Neural cell (in vitro differentiated cells): ENCODE data around the gene FETUB. TPM values are rescaled to one million over a fixed set of nuclear protein-coding genes. Genes with fewer than 3 reads are reported as not detected.

Experiments
- H2AFZ ChIP-seq: fragments of 200-600, 300-800 bp; sonication (generic), shearing (Covaris generic); 2 replicates; pipeline ENCODE4 v1.6.0; 2014; ENCODE audit warnings: low read depth, mild to moderate bottlenecking, antibody characterized with exemption, low read length, moderate library complexity
- H3F3A ChIP-seq: fragments of 200-600 bp; shearing (Covaris generic); 2 replicates; pipeline ENCODE4 v1.6.1; 2016; ENCODE audit warnings: mild to moderate bottlenecking, moderate library complexity, mixed read lengths, antibody characterized with exemption, low read length; ENCODE audit not compliant: insufficient read depth, poor library complexity, severe bottlenecking
- H3K27ac ChIP-seq: fragments of 200-600, 300-800 bp; sonication (generic), shearing (Covaris generic); 2 replicates; pipeline ENCODE4 v1.5.1; 2014; ENCODE audit warnings: mild to moderate bottlenecking, low read length, moderate library complexity
- H3K27me3 ChIP-seq: fragments of 300-800, 200-600 bp; sonication (generic), shearing (Covaris generic); 2 replicates; pipeline ENCODE4 v1.6.0; 2014; ENCODE audit warnings: mild to moderate bottlenecking, low read depth, low read length, moderate library complexity; ENCODE audit not compliant: insufficient read depth
- H3K36me3 ChIP-seq: fragments of 300-800, 200-600 bp; sonication (generic), shearing (Covaris generic); 2 replicates; pipeline ENCODE4 v1.5.1; 2014; ENCODE audit warnings: mild to moderate bottlenecking, antibody characterized with exemption, low read length, moderate library complexity; ENCODE audit not compliant: insufficient read depth
- H3K4me2 ChIP-seq: fragments of 300-800, 200-600 bp; sonication (generic), shearing (Covaris generic); 2 replicates; pipeline ENCODE4 v1.6.0; 2014; ENCODE audit warnings: mild to moderate bottlenecking, low read length
- H3K4me3 ChIP-seq: fragments of 300-800, 200-600 bp; sonication (generic), shearing (Covaris generic); 2 replicates; pipeline ENCODE4 v1.5.1; 2014; ENCODE audit warnings: mild to moderate bottlenecking, low read length, moderate library complexity
- H3K79me2 ChIP-seq: fragments of 200-600 bp; shearing (Covaris generic); replicated peaks from 2 replicates; pipeline ENCODE4 v1.6.0; 2014; ENCODE audit warnings: mild to moderate bottlenecking, low read length, moderate library complexity; ENCODE audit not compliant: insufficient read depth
- H3K9ac ChIP-seq: fragments of 300-800, 200-600 bp; sonication (generic), shearing (Covaris generic); 2 replicates; pipeline ENCODE4 v1.6.1; 2016; ENCODE audit warnings: mild to moderate bottlenecking, low read length, mixed read lengths
- H3K9me2 ChIP-seq: fragments of 200-600 bp; shearing (Covaris generic); 2 replicates; pipeline ENCODE4 v1.6.1; 2016; ENCODE audit warnings: mild to moderate bottlenecking, low read length, mixed read lengths; ENCODE audit not compliant: insufficient read depth
- H3K9me3 ChIP-seq: fragments of 200-600, 300-800 bp; sonication (generic), shearing (Covaris generic); 2 replicates; pipeline ENCODE4 v1.6.1; 2016; ENCODE audit warnings: mild to moderate bottlenecking, mixed run types, low read length, moderate library complexity, mixed read lengths
- H4K20me1 ChIP-seq: fragments of 200-600 bp; shearing (Covaris generic); 2 replicates; pipeline ENCODE4 v1.6.1; 2016; ENCODE audit warnings: mild to moderate bottlenecking, mixed run types; ENCODE audit not compliant: insufficient read depth
- EP300 ChIP-seq: fragments of 450-650 bp; conservative IDR thresholded peaks from 2 replicates; pipeline ENCODE4 v1.6.1; 2014; ENCODE audit warnings: antibody characterized with exemption, mild to moderate bottlenecking, moderate library complexity; ENCODE audit not compliant: poor library complexity, severe bottlenecking
- EZH2 ChIP-seq: fragments of 200-600, 300-800 bp; shearing (Covaris generic), sonication (generic); IDR thresholded peaks from 2 replicates; pipeline ENCODE4 v1.6.1; 2014; ENCODE audit warnings: antibody characterized with exemption, low read length, borderline replicate concordance, mild to moderate bottlenecking; ENCODE audit not compliant: insufficient read depth, poor library complexity, severe bottlenecking
- MXI1 ChIP-seq: fragments of 450-650 bp; conservative IDR thresholded peaks from 2 replicates; pipeline ENCODE4 v1.6.1; 2014; ENCODE audit warnings: antibody characterized with exemption, mild to moderate bottlenecking; ENCODE audit not compliant: poor library complexity, severe bottlenecking
- POLR2AphosphoS5 ChIP-seq: IDR thresholded peaks from 2 replicates; pipeline ENCODE4 v1.6.1; 2012
- RAD21 ChIP-seq: fragments of 450-650 bp; conservative IDR thresholded peaks from 2 replicates; pipeline ENCODE4 v1.6.1; 2014; ENCODE audit warnings: antibody characterized with exemption, mild to moderate bottlenecking, moderate library complexity
- SMC3 ChIP-seq: fragments of 450-650 bp; conservative IDR thresholded peaks from 2 replicates; pipeline ENCODE4 v1.6.1; 2014; ENCODE audit warnings: antibody characterized with exemption, mild to moderate bottlenecking, moderate library complexity; ENCODE audit not compliant: poor library complexity
- TAF1 ChIP-seq: IDR thresholded peaks from 2 replicates; pipeline ENCODE4 v1.6.1; 2012; ENCODE audit warnings: low read depth
- polyA plus RNA-seq: library from polyadenylated mRNA; depleted of rRNA; stranded (reverse); fragments of >200 nt; gene quantifications from 2 replicates; pipeline ENCODE4 v1.2.3, GENCODE V29; 2014
- TF ChIP-seq, protein P1 (sequence below): IDR thresholded peaks from 2 replicates; pipeline ENCODE4 v1.6.1; 2012; ENCODE audit warnings: borderline replicate concordance
- TF ChIP-seq, protein P2 (sequence below): fragments of 450-650 bp; IDR thresholded peaks from 2 replicates; pipeline ENCODE4 v1.5.1; 2014; ENCODE audit warnings: antibody characterized with exemption, mild to moderate bottlenecking, moderate library complexity; ENCODE audit not compliant: poor library complexity, severe bottlenecking

FETUB gene
- polyA plus RNA-seq, 1 donor from 2014 or later, result not detected

DNA sequence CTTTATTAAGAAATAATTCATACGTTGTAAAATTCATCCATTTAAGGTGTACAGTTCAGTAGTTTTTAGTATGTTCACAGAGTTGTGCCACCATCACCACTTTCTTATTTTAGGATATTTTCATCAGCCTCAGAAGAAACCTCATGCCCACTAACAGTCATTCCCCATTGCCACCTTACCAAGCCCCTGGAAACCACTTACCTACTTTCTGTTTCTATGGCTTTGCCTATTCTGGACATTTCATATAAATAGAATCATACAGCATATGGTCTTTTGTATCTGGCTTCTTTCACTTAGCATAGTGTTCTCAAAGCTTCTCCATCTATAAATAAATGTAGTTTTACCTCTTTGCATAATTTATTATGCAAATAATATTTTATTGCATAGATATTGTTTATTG, 6.6 kb downstream of the FETUB start:
- Histone ChIP-seq H4K20me1 (no peaks in the 10 kb centered on the region), H3K36me3 (no peaks in the 10 kb centered on the region), H2AFZ (no peak overlapping the region), H3K27me3 (no peaks in the 10 kb centered on the region), H3K9ac (no peak overlapping the region), H3K27ac (no peak overlapping the region), H3K9me2 (no peaks in the 10 kb centered on the region), H3K79me2 (no peaks in the 10 kb centered on the region), H3K4me3 (no peak overlapping the region), H3K9me3 (no peaks in the 10 kb centered on the region), H3F3A (no peaks in the 10 kb centered on the region), H3K4me2 (no peak overlapping the region)
- TF ChIP-seq SMC3 (no peak), POLR2AphosphoS5 (no peak), EZH2 (no peak), EP300 (no peak), TAF1 (no peak), MXI1 (no peak), RAD21 (no peak)
- TF ChIP-seq, protein P1, sequence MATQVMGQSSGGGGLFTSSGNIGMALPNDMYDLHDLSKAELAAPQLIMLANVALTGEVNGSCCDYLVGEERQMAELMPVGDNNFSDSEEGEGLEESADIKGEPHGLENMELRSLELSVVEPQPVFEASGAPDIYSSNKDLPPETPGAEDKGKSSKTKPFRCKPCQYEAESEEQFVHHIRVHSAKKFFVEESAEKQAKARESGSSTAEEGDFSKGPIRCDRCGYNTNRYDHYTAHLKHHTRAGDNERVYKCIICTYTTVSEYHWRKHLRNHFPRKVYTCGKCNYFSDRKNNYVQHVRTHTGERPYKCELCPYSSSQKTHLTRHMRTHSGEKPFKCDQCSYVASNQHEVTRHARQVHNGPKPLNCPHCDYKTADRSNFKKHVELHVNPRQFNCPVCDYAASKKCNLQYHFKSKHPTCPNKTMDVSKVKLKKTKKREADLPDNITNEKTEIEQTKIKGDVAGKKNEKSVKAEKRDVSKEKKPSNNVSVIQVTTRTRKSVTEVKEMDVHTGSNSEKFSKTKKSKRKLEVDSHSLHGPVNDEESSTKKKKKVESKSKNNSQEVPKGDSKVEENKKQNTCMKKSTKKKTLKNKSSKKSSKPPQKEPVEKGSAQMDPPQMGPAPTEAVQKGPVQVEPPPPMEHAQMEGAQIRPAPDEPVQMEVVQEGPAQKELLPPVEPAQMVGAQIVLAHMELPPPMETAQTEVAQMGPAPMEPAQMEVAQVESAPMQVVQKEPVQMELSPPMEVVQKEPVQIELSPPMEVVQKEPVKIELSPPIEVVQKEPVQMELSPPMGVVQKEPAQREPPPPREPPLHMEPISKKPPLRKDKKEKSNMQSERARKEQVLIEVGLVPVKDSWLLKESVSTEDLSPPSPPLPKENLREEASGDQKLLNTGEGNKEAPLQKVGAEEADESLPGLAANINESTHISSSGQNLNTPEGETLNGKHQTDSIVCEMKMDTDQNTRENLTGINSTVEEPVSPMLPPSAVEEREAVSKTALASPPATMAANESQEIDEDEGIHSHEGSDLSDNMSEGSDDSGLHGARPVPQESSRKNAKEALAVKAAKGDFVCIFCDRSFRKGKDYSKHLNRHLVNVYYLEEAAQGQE, result no peak
- TF ChIP-seq, protein P2, sequence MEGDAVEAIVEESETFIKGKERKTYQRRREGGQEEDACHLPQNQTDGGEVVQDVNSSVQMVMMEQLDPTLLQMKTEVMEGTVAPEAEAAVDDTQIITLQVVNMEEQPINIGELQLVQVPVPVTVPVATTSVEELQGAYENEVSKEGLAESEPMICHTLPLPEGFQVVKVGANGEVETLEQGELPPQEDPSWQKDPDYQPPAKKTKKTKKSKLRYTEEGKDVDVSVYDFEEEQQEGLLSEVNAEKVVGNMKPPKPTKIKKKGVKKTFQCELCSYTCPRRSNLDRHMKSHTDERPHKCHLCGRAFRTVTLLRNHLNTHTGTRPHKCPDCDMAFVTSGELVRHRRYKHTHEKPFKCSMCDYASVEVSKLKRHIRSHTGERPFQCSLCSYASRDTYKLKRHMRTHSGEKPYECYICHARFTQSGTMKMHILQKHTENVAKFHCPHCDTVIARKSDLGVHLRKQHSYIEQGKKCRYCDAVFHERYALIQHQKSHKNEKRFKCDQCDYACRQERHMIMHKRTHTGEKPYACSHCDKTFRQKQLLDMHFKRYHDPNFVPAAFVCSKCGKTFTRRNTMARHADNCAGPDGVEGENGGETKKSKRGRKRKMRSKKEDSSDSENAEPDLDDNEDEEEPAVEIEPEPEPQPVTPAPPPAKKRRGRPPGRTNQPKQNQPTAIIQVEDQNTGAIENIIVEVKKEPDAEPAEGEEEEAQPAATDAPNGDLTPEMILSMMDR, result no peak

DNA sequence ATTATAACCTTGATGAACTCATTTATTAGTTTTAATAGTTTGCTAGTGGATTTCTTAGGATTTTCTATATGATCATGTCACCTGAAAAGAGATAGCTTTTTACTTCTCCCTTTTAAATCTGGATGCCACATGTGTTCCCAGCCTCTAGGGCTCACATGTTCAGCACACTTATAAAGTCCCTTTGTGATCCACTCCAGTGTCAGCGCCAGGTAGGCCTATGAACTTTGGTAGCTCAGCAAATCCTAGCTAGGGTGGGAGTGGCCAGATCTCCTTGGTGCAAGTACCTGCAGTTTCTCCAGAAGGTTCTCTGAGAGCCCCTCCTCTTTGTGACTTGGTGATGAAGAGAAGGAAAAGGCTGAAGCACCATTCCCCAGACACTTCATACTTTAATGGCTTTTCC, 8.7 kb downstream of the FETUB start:
- Histone ChIP-seq H2AFZ (no peak overlapping the region), H3K9me3 (no peaks in the 10 kb centered on the region), H3K9me2 (no peaks in the 10 kb centered on the region), H3K4me2 (no peak overlapping the region), H3K36me3 (no peaks in the 10 kb centered on the region), H3K4me3 (no peak overlapping the region), H3K79me2 (no peaks in the 10 kb centered on the region), H3K9ac (no peak overlapping the region), H3K27me3 (no peaks in the 10 kb centered on the region), H3F3A (no peaks in the 10 kb centered on the region), H3K27ac (no peak overlapping the region), H4K20me1 (no peaks in the 10 kb centered on the region)
- TF ChIP-seq, protein P2, result no peak
- TF ChIP-seq POLR2AphosphoS5, result no peak
